ENCODE data around the gene SMPDL3A. TPM values are rescaled to one million over a fixed set of nuclear protein-coding genes. Genes with fewer than 3 reads are reported as not detected.

Gene SMPDL3A
- total RNA-seq, 1 donor from 2014 or later = 3.3 TPM

DNA sequence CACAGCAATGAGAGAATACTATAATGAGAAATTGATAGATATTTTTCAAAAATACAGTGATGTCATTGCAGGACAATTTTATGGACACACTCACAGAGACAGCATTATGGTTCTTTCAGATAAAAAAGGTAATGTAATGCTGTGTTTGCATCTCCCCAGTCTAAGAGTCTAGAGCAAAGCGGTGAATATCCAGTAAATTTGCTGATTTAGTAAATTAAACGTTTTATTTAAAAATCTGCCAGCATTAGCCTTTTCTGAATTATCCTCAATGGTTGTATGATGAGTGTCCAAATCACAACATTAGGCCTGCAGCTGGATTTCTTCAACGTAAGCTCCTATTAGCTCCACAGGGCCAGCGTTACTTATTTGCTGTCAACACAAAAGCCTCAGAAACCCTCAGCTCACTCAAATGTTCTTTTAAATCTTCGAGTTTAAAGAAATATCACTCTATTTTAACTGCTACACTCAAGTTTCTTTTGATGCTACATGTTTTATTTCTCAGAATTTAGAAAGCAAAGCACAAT lies 16.0 kb downstream of the SMPDL3A start:
- Mint-ChIP-seq H3K4me3 (no peak overlapping the region), H3K4me1 (peaks cover 8% of the 10 kb centered on the region), H3K27me3 (ENCODE audit: low read depth) (no peaks in the 10 kb centered on the region), H3K27ac (ENCODE audit: unreplicated experiment) (no peak overlapping the region), H3K36me3 (ENCODE audit: low read depth) (peaks cover 6% of the 10 kb centered on the region), H3K9me3 (no peaks in the 10 kb centered on the region)
- DNase-seq (ENCODE audit: low read depth, low spot score) = no peak
- TF ChIP-seq, protein P1, sequence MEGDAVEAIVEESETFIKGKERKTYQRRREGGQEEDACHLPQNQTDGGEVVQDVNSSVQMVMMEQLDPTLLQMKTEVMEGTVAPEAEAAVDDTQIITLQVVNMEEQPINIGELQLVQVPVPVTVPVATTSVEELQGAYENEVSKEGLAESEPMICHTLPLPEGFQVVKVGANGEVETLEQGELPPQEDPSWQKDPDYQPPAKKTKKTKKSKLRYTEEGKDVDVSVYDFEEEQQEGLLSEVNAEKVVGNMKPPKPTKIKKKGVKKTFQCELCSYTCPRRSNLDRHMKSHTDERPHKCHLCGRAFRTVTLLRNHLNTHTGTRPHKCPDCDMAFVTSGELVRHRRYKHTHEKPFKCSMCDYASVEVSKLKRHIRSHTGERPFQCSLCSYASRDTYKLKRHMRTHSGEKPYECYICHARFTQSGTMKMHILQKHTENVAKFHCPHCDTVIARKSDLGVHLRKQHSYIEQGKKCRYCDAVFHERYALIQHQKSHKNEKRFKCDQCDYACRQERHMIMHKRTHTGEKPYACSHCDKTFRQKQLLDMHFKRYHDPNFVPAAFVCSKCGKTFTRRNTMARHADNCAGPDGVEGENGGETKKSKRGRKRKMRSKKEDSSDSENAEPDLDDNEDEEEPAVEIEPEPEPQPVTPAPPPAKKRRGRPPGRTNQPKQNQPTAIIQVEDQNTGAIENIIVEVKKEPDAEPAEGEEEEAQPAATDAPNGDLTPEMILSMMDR (conservative IDR thresholded peaks at IDR 0.05) = no peak

DNA sequence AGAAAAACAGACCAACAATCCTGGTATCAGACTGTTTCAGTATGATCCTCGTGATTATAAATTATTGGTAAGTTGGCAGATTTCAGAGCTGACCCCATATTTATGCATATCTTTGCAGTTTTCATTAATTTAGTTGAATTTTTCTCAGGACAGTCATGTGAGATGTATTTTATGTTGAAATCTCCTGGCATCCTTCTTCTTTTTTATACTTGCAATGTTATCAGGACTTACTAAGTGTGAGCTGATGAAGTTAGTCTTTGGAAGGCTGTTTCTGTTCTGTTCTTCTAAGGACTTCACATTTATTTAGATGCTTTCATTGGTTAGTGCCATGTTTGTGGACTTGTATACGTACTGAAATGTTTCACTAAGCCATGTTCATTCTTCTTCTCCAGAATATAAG lies 17.2 kb downstream of the SMPDL3A start:
- no peak for DNase-seq (ENCODE audit: low read depth, low spot score)
- Mint-ChIP-seq H3K36me3 (ENCODE audit: low read depth) (peaks cover 7% of the 10 kb centered on the region), H3K4me3 (no peak overlapping the region), H3K27ac (ENCODE audit: unreplicated experiment) (no peak overlapping the region), H3K4me1 (peaks cover 4% of the 10 kb centered on the region), H3K27me3 (ENCODE audit: low read depth) (no peaks in the 10 kb centered on the region), H3K9me3 (no peaks in the 10 kb centered on the region)
- TF ChIP-seq, protein P1 (conservative IDR thresholded peaks at IDR 0.05) = no peak

DNA sequence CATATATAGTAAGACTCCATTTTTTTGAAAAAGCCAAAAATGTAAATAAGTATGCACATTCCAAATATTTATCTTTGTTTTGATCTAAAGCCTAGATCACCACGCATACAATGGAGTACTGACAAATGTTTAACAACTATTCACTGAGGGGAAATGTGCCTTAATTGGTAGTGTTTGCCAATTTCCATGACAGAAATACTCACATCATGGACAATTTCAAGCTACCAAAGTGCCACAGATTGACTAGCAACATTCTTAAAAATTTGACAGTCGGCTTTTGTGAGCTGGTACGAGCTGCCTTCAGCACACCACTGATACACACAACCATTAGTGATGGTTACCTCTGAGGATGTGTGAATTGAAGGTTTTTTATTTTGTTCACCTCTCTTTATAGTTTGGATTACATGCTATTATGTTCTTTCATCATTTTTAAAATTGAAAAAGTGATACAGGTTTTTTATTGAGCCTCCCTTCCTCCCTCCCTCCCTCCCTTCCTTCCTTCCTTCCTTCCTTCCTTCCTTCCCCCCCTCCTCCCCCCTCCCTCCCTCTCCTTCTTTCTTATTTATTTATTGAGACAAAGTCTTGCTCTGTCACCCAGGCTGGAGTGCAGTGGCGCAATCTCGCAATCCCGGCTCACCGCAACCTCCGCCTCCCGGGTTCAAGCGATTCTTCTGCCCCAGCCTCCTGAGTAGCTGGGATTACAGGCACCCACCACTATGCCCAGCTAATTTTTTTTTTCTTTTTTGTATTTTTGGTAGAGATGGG lies 19.2 kb downstream of the SMPDL3A start:
- Mint-ChIP-seq H3K9me3 (no peaks in the 10 kb centered on the region), H3K36me3 (ENCODE audit: low read depth) (peaks cover 12% of the 10 kb centered on the region), H3K27me3 (ENCODE audit: low read depth) (no peaks in the 10 kb centered on the region), H3K27ac (ENCODE audit: unreplicated experiment) (no peak overlapping the region), H3K4me1 (peaks cover 4% of the 10 kb centered on the region), H3K4me3 (no peak overlapping the region)
- TF ChIP-seq, protein P1 (conservative IDR thresholded peaks at IDR 0.05) = no peak
- DNase-seq (ENCODE audit: low read depth, low spot score) = no peak

DNA sequence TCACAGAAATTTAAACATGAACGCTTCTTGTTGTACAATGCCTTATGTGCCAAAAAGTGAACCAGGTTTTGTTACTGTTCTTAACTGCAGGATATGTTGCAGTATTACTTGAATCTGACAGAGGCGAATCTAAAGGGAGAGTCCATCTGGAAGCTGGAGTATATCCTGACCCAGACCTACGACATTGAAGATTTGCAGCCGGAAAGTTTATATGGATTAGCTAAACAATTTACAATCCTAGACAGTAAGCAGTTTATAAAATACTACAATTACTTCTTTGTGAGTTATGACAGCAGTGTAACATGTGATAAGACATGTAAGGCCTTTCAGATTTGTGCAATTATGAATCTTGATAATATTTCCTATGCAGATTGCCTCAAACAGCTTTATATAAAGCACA lies 19.9 kb downstream of the SMPDL3A start:
- TF ChIP-seq, protein P1 (conservative IDR thresholded peaks at IDR 0.05) = no peak
- no peak for DNase-seq (ENCODE audit: low read depth, low spot score)
- no peak overlapping the region for H3K27ac Mint-ChIP-seq (ENCODE audit: unreplicated experiment)
- no peak overlapping the region for H3K4me3 Mint-ChIP-seq
- no peaks in the 10 kb centered on the region for H3K9me3 Mint-ChIP-seq
- H3K36me3 Mint-ChIP-seq (ENCODE audit: low read depth) = peaks cover 14% of the 10 kb centered on the region
- H3K4me1 Mint-ChIP-seq = peaks cover 4% of the 10 kb centered on the region
- no peaks in the 10 kb centered on the region for H3K27me3 Mint-ChIP-seq (ENCODE audit: low read depth)

DNA sequence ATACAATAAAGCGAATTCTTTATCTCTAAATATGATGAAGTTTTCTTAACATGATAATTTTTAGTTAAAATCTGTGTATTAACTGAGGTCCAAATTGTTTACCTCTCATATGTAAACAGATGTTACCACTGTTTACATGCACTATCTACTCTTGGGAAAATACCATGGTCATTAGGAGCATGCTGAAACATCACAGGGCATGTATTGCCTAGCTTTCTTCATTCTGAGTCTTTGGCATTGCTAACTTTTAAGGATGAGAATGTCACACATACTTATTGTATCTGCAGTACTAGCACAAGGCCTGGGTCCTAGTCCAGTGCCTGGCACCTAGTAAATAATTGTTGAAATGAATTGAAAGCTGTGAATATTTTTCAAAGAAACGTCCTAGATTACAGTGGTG lies 20.6 kb downstream of the SMPDL3A start:
- peaks cover 14% of the 10 kb centered on the region for H3K36me3 Mint-ChIP-seq (ENCODE audit: low read depth)
- peaks cover 4% of the 10 kb centered on the region for H3K4me1 Mint-ChIP-seq
- no peak overlapping the region for H3K4me3 Mint-ChIP-seq
- TF ChIP-seq, protein P1 (conservative IDR thresholded peaks at IDR 0.05) = no peak
- DNase-seq (ENCODE audit: low read depth, low spot score) = no peak
- H3K27ac Mint-ChIP-seq (ENCODE audit: unreplicated experiment) = no peak overlapping the region
- H3K27me3 Mint-ChIP-seq (ENCODE audit: low read depth) = no peaks in the 10 kb centered on the region
- no peaks in the 10 kb centered on the region for H3K9me3 Mint-ChIP-seq

Measured in neural crest cell (in vitro differentiated cells).